ENCODE results near the gene GGA3. TPM values are rescaled to one million over a fixed set of nuclear protein-coding genes. Genes with fewer than 3 reads are reported as not detected.

The GGA3 gene
- total and polyA plus RNA-seq, 12 donors = 8.0 to 51.5 (median 23.7) TPM

DNA sequence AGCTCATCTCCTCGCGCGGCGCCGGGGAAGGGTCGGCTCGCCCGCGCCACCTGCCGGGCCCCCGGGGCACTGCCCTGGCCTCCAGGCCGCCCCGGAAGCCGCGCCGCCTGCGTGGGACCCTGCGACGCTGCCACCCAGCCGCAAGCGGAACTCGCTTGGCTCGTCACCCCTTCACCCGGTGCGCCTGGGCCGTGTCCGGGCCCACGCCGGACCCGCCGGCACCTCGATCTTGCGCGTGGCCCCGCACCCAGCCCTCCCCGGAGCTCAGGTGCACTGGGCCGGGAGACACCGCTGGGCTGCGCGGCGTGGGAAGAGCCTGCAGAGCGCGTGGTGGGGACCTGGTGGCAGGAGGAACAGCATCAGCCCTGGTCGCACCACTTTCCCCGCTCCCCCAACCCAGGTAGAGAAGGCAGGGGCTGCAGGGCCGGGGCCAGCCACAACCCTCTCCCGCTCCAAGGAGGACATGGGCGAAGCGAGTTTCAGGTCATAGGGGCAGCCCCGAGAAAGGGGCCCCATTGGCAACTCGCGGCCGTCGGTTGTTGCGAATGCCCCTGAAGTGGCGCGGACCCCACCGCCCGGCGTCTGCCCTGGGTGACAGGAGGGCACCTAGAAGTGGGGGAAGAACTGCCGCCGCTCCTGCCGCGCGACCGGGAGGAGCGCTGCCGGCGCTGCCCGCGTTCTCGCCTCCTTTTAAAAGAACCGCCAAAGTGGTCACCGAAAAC, 10.0 kb upstream of the GGA3 start:
- Histone ChIP-seq H3K27ac (peak overlapping the region; percentile 3 to 95 (median 95)), H3K36me3 (replicated peaks in 1 of 2) (peaks cover 0 to 5% of the 10 kb centered on the region in 2 donors), H3K4me3 (peak overlapping the region; percentile 37 to 92 (median 51)), H3K9me3 (replicated peaks in 1 of 3) (no peaks in the 10 kb centered on the region), H3K27me3 (no peaks in the 10 kb centered on the region), H3K4me1 (replicated peaks in 1 of 2) (peaks cover 21 to 37% of the 10 kb centered on the region in 2 donors)
- 0 to 1% (median 0%) methylated on average over 14 to 74 of the region's 74 CpGs for WGBS, 4 donors
- DNase-seq = peak; percentile 69 to 82 (median 76)
- no peak for TF ChIP-seq POLR2A (IDR thresholded peaks at IDR 0.05)
- TF ChIP-seq, protein P1, sequence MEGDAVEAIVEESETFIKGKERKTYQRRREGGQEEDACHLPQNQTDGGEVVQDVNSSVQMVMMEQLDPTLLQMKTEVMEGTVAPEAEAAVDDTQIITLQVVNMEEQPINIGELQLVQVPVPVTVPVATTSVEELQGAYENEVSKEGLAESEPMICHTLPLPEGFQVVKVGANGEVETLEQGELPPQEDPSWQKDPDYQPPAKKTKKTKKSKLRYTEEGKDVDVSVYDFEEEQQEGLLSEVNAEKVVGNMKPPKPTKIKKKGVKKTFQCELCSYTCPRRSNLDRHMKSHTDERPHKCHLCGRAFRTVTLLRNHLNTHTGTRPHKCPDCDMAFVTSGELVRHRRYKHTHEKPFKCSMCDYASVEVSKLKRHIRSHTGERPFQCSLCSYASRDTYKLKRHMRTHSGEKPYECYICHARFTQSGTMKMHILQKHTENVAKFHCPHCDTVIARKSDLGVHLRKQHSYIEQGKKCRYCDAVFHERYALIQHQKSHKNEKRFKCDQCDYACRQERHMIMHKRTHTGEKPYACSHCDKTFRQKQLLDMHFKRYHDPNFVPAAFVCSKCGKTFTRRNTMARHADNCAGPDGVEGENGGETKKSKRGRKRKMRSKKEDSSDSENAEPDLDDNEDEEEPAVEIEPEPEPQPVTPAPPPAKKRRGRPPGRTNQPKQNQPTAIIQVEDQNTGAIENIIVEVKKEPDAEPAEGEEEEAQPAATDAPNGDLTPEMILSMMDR (IDR thresholded peaks at IDR 0.05) = peak in 5 of 6 experiments; percentile 11 to 97 (median 73)
- intact Hi-C loops (cut with DNase I) = loop anchor here in 1 of 2 donors (10.0 kb wide), 1 partner anchor 133 kb away; the partner anchor contains the start of gene GRB2

DNA sequence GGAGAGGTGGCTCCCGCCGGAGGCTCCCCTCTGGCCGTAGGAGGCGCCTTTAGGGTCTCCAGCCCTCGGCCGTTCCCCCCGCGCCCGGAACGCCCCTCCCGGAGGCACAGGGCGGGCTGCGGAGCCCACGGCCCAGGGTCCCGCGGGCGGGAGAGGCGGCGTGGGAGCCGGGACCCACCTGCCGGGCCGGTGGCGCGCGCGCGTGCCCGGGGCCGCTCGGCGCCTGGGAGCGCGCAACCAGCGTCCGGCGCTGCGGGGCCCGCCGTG, 9.5 kb upstream of the GGA3 start, which contains the start of gene MIF4GD:
TSS of gene MIF4GD (minus strand) at position 266 of the 267 bp plus-strand sequence. CDS start 1,036 bp downstream, outside the sequence.
- Histone ChIP-seq H3K4me1 (replicated peaks in 1 of 2) (peaks cover 21 to 37% of the 10 kb centered on the region in 2 donors), H3K36me3 (replicated peaks in 1 of 2) (peaks cover 0 to 9% of the 10 kb centered on the region in 2 donors), H3K27ac (peak within 1 kb of the TSS; percentile 76 to 95 (median 95)), H3K9me3 (replicated peaks in 1 of 3) (no peaks in the 10 kb centered on the region), H3K4me3 (peak within 1 kb of the TSS; percentile 46 to 92 (median 70)), H3K27me3 (no peaks in the 10 kb centered on the region)
- no peak for DNase-seq
- 0 to 2% methylated on average over 34 to 39 of the region's 39 CpGs; no CpG with 5 or more reads in 2 of the 4 donors for WGBS, 4 donors
- intact Hi-C loops (cut with DNase I) = loop anchor here in 1 of 2 donors (10.0 kb wide), 1 partner anchor 134 kb away; the partner anchor contains the start of gene GRB2
- TF ChIP-seq, protein P1 (IDR thresholded peaks at IDR 0.05) = no peak
- TF ChIP-seq POLR2A (IDR thresholded peaks at IDR 0.05) = peak in 1 of 2 donors; percentile 62

DNA sequence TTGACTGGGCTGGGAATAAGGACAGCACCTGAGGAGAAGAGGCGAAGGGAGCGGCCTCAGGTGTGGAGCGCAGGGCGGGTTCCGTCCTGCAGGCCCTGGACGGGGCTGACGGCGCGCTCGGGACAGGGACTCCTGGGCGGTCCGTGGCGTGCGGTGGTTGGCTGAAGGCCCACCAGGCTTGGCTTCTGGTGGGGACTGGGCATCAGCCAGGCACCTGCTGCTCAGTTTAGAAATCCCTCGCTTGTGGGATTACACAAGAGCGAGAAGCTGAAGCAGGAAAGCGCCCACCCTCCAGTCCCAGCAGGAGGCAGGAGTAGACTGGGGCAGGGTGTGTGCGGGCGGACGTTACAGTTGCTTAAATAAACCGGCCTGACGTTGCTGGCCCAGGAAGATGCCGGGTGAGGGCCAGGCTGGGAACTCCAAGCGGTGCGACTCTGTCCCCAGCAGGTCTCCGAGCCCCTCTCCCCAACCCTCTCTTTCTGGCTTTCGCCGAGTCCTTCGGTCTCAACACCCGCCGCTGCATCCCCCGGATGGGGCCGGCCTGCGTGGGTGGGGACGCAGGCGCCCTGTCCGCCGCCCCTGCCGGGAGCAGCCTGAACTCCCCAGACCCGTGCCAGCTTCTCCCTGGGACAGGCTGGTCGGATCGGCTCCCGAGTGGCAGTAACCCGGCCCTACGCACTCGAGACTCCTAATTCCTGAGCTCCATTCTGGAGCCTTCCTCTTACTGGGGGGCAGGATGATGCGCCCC, 9.0 kb upstream of the GGA3 start:
- no peaks in the 10 kb centered on the region for H3K27me3 ChIP-seq
- 0 to 2% (median 1%) methylated on average over 20 to 47 of the region's 47 CpGs for WGBS, 4 donors
- H3K27ac ChIP-seq = peak overlapping the region; percentile 76 to 95 (median 95)
- H3K4me3 ChIP-seq = peak overlapping the region; percentile 32 to 92 (median 66)
- no peaks in the 10 kb centered on the region for H3K9me3 ChIP-seq (replicated peaks in 1 of 3)
- intact Hi-C loops (cut with DNase I) = loop anchor here in 1 of 2 donors (10.0 kb wide), 1 partner anchor 134 kb away; the partner anchor contains the start of gene GRB2
- peaks cover 0 to 14% of the 10 kb centered on the region in 2 donors for H3K36me3 ChIP-seq (replicated peaks in 1 of 2)
- H3K4me1 ChIP-seq (replicated peaks in 1 of 2) = peaks cover 21 to 37% of the 10 kb centered on the region in 2 donors
- peak; percentile 67 to 83 (median 77) for DNase-seq
- TF ChIP-seq, protein P1 (IDR thresholded peaks at IDR 0.05) = peak in 4 of 6 experiments; percentile 30 to 56 (median 41)
- peak in 1 of 2 donors; percentile 64 for TF ChIP-seq POLR2A (IDR thresholded peaks at IDR 0.05)

DNA sequence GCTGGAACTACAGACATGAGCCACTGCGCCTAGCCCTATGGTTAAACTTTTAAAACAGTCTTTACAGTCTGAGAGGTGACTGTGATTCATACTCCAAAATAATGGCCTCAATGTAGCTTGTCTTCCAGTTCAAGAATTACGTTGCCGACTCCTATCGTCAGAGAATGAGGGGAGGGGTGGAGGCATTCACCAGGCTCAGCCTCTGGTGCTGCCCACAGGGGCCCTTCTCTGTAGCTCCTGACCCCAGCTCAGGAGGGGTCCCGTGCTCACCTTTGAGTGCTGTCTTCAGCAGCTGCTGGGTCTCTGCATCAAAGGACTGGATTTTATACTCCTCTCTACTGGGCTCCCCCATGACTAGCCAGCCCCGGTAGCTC, 8.4 kb upstream of the GGA3 start:
- intact Hi-C loops (cut with DNase I) = loop anchor here in 1 of 2 donors (10.0 kb wide), 1 partner anchor 135 kb away; the partner anchor contains the start of gene GRB2
- Histone ChIP-seq H3K9me3 (replicated peaks in 1 of 3) (no peaks in the 10 kb centered on the region), H3K4me3 (peak overlapping the region in 2 of 4 donors; percentile 32 to 92), H3K27ac (peak overlapping the region; percentile 76 to 95 (median 95)), H3K36me3 (replicated peaks in 1 of 2) (peaks cover 0 to 20% of the 10 kb centered on the region in 2 donors), H3K4me1 (replicated peaks in 1 of 2) (peaks cover 21 to 37% of the 10 kb centered on the region in 2 donors), H3K27me3 (no peaks in the 10 kb centered on the region)
- 20 to 22% (median 20%) methylated on average over 5 to 6 of the region's 6 CpGs for WGBS, 4 donors
- TF ChIP-seq, protein P1 (IDR thresholded peaks at IDR 0.05) = no peak
- no peak for TF ChIP-seq POLR2A (IDR thresholded peaks at IDR 0.05)
- DNase-seq = no peak
